Stimulated activated CD8-positive, alpha-beta memory T cell treated with anti-CD3 and anti-CD28 coated beads, Interleukin-15, amount 100 ng/mL, for 24 hours (primary cell): ENCODE results near the gene SPRR5.

Experiments
- DNase-seq: peaks from one replicate; pipeline ENCODE4 v3.0.0-alpha.2; 2020; ENCODE audit warnings: low read depth

Gene SPRR5

DNA sequence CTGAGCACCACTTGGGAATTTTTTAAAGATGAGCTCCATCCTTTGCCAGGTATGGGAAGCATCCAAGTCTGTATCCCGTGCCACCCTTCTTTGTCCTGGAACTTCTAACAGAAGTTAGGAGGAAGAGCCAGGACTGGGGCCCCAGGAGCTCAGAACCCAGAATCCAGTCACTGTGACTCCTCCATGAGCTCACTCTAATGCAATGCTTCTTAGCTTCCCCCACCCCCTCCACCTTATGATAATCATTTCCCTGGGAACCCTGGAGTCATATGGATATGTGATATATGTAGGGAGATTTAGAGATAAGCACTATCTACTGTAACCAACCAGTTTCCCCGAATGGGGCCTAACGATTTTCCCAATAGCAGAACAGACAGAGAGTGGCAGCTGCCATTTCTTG is 758 bp upstream of the SPRR5 start:
- no peak for DNase-seq

DNA sequence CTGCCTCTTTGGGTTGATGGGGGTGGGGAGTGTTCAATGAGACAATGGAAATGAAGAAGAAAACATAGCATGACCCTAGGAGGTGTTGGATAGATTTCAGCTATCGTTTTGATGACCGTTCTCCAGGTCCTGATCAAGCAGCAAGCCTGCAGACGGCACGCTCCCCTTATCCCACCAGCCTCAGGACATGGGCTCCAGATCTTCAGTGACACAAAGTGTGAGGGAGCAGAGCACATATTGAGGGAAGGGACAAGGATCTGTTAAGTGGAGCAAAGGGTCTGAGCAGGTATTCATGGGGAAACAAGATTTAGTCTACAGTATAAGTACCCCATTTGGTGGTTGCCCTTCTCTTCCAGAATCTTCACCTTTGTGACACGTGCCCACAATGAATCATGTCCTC is 4.7 kb downstream of the SPRR5 start:
- DNase-seq = no peak

GRCh38 chr1:152953761-152954160 is 6.8 kb downstream of the SPRR5 start:
- DNase-seq = no peak

DNA sequence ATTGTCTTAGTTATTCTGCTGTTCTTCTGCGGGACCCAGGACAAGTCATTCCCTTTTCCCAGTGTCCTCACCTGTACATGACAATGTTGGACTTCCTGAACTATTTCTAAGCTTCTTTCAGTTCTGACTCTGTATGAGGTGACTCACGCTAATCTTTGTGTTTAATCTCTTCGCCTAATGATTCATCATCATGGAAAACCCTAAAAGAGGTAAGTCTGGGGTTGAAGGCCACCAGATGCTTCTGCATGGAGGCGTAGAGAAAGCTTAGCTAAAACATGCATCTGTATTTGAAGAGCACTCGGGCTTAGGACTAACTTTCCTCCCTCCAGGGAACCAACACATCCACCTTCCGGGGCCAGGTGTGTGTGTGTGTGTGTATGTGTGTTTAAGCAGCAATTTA is 7.4 kb downstream of the SPRR5 start:
- no peak for DNase-seq

- no peak for DNase-seq
These were observed 10.6 kb downstream of the SPRR5 start for GRCh38 chr1:152957561-152957960.

DNA sequence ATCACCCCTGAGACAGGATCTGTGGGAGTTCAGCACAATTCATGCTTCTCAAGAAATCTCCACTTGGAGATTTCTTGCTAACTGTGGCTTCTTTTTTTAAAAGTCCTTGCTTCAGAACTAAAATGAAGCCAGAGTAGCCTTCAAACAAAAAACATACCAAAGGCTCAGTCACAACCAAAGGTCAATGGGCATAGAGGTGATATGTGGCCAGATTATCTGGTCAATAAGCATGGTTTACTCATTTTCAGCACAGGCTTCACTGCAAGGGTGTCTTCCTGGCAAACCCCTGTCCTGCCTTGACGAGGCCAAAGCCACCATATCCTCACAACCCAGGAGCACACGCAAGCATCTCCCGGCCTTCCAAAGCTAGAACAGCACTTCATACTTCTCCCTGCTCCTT is 12.3 kb downstream of the SPRR5 start:
- no peak for DNase-seq

DNA sequence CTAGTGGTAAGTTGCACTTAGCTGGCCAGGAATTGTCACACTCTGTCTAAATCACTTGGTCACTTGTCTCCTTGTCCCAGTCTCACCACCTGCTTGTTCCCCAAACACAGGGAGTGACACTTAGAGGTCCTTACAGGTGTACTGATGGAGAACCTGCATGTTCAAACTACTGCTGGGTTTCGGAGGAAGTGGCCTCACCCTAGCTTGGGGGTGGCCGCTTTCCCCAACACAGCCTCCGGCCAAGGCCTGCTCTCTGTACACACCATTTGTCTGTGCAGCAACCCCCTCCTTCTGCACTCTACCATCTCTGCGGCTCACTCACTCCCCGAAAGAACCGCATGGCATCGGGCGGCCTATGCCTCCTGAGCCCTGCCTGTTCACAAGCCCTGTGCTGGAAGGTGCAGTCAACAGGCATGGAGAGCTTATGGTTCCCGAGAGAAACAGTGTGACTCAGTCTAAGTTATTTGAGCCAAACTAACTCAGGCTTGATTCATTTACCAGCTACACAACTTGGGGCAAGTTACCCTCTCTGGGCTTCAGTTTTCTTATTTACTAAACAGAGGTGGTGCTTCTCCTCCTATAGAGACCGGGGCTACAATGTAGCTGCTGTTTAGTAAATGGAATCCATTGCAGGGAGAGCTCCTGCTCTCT is 12.9 kb downstream of the SPRR5 start:
- DNase-seq = no peak

GRCh38 chr1:152960452-152961044 is 13.5 kb downstream of the SPRR5 start:
- no peak for DNase-seq

DNA sequence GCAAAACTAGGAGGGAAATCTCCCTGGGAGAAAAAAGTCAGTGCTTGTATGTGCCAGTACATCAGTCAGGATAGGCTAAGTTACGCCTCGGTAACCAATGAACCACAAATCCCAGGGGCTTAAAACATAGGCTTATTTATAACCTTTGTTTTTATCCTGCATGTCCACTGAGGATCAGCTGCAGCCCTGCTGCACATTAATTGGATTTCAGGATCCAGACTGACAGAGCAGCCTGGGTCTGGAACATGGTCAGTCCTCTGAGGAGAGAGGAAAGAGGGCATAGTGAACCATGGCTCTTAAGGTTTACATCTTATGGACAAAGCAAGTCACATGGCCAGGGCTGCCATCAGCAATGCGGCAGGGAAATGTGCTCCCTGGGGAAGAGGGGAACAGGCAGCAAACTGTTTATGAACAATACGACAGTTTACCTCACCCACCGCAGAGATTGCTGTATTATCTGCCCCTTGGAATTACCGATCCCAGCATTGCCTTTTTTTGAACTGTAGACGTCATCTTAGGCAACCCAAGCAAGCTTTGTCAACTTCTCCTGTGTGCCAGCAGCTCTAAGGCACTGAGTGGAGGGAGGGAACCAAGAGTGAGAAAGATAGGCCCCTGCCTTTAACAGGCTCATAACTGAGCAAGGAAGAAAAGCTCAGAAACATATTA is 14.4 kb downstream of the SPRR5 start:
- no peak for DNase-seq

GRCh38 chr1:152962876-152963415 is 15.9 kb downstream of the SPRR5 start:
- no peak for DNase-seq

DNA sequence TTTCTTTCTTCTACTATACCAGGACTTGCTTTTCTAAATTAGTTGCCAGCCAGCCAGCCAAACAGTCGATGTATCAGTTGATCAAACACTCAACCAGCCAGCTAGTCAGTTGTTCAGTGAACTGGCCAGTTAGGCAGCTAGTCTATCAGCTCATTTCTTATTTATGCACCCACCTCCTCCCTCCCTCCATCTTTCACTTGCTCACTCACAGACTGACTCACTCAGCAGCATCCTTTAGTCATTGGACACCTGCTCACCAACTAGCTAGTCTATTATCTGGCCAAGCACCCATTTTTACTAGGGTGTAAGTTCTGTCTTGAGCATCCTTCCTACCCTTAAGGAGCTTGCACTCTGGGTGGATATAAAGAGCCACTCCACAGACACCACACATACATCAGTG is 17.5 kb downstream of the SPRR5 start:
- no peak for DNase-seq

GRCh38 chr1:152965853-152966252 is 18.8 kb downstream of the SPRR5 start:
- no peak for DNase-seq

- DNase-seq = no peak
These were observed 20.2 kb downstream of the SPRR5 start for GRCh38 chr1:152967201-152967600.

DNA sequence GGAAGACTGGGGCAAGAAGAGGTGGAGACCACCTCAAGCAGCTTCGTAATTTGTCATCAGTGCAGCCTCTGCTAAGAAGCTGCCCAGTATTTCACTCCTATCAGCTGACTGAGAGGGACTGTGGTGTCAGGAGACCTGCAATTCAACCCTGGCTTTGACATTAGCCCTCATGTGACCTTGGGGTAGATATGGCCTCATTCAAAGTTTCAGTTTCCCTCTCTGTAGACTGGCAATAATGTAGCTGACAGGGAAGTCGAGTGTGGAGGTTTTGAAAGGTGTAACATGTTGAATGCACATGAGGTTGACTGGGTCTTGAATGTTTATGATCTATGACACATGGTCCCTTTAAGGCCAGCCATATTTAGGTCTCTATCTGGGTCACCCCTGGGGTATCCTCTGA is 21.2 kb downstream of the SPRR5 start:
- DNase-seq = no peak

- no peak for DNase-seq
These were observed 22.0 kb downstream of the SPRR5 start for GRCh38 chr1:152969036-152969435.

DNA sequence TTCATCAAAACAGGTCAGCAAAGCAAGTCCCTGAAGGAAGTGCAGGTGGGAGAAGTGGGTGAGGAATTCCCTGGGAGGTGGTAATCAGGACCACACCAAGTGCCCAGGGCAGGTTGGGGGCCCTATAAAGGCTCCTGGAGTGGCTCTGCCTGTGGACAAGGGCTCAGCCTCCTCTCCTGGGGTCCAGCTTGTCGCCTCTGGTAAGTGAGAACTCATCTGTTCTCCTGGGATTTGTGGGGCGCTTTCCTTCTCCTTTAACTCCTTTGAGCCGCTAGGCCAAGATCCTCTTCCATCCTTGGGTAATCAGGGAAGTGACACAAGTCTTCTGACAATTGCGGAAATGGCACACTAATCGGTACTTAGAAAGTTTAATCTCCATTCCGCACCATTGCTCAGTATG is 23.5 kb downstream of the SPRR5 start, which contains the start of gene SPRR4:
Gene SPRR4, plus strand, starts transcription at position 154 of the 400 bp plus-strand sequence. CDS start 1,243 bp downstream, outside the sequence.
- no peak for DNase-seq

- DNase-seq = no peak
These were observed 25.3 kb downstream of the SPRR5 start for GRCh38 chr1:152972196-152972886.

DNA sequence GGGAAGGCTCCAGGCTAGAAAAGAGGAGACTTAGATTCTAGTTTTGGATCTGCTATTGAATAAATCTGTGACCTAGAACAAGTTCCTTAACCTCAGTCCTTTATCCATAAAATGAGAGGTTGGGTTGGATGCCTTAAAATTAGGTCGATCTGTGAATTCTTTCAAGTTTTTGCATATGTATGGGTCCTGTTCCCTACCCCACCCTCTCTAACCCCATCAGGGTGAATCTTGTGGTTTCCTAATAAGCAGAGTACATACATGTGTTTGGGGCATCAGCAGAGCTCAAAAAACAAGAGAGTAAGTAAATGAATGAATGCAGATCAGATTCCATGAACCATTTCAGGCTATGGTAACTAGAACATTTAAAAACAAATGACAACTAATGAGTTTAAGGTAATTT is 29.7 kb downstream of the SPRR5 start:
- no peak for DNase-seq

GRCh38 chr1:152977614-152978013 is 30.6 kb downstream of the SPRR5 start:
- no peak for DNase-seq

GRCh38 chr1:152980676-152981075 is 33.7 kb downstream of the SPRR5 start:
- DNase-seq = no peak

GRCh38 chr1:152981146-152981871 is 34.3 kb downstream of the SPRR5 start:
- no peak for DNase-seq

GRCh38 chr1:152982076-152982475 is 35.1 kb downstream of the SPRR5 start:
- DNase-seq = no peak
